Suppressor macrophage treated with lipopolysaccharide for 4 hours (primary cell): ENCODE measurements around the gene NUP50.

Source experiments
- DNase-seq: peaks from one replicate; pipeline ENCODE4 v3.0.0-alpha.2; 2020

Gene NUP50

DNA sequence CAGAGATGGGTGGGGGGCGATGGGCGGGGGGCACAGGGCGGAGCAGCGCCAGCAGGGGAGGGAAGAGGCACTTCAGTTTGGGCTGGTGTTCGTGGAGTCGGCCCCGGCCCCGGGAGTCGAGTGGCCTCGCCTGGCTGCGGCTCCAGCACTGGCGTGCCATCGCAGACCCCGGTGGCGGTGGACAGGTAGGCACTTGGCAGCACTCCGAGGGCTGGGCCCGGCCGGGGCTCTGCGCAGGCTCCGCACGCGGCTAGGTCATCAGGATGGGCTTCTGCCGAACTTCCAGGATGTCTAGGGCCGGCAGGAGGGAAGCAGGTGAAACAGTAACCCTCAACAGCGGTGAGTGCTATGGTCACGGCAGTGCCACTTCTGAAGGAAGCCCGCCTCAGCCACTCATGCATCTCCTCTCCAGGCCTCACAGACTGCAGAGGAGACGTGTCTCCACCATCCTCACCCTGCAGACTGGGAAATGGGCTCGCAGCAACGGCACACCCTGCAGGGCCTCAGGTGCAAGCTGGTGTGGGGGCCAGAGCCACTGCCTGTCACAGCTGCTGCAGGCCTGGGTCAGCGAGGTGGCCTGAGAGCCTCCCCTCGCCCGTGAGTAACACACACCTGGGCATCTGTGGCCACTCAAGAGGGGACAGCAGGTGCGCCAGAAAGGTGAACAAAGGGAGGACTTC lies 33.3 kb downstream of the NUP50 start:
- no peak for DNase-seq

- DNase-seq: no peak
Observed at GRCh38 chr22:45197606-45198462, 34.1 kb downstream of the NUP50 start.

DNA sequence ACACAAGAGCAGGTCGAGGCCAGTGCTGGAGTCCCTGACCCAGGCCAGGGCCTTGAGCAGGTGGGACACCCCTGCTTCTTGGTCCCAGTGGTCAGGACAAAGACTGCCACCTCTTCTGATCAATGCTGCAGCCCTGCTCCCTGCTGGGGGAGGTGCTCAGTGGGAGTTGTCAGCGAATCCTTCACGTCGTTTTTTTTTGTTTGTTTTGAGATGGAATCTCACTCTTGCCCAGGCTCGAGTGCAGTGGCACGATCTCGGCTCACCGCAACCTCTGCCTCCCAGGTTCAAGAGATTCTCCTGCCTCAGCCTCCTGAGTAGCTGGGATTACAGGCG lies 34.7 kb downstream of the NUP50 start:
- DNase-seq: no peak

DNA sequence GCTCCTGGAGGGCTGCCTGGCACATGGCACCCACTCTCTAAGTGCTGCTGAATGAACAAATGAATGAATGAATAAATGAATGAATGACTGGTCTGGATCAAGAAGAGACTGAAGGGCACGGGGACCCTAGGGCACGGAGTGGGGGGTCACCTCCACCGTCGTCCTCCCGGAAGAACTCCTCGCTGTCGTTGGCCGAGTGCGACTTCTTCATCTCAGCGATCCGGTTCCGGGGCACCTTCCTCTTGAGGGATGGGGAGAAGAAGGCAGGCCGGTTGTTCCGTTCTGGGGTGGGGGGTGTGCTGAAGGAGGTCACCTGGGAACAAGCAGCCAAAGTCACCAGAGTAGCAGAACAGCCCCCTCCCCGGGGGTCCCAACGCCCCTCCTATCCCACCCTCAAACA lies 36.0 kb downstream of the NUP50 start:
- DNase-seq: no peak

GRCh38 chr22:45200230-45200629 lies 36.5 kb downstream of the NUP50 start:
- DNase-seq: no peak

DNA sequence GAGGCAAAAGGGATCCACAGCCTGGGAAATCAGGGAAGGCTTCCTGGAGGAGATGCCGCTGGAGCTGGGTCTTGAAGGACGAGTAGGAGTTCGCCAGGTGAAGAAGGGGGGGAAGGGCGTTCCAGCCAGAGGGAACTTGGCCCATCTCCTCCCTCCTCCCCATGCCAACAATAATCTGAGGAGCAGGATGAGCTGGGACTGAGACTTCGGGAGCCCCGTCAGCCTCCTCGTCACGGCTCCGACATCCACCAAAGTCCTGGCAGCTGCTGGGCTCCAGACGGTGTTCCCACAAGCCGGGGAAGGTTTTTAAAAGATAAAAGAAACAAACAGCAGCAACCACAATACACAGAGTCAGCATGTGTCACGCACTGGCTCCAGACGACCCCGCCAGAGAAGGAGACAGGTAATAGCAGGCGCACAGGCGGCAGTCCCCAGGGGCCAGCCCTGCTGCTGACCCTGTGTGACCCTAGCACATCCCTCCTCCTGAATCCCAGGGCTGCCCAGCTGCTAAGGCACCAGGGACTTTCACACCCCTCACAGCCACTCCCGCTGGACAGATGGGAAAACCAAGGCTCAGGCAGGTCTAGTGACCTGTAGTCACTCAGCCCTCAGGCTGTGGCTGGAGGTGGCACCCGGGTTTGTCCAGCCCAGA lies 37.3 kb downstream of the NUP50 start:
- DNase-seq: no peak

DNA sequence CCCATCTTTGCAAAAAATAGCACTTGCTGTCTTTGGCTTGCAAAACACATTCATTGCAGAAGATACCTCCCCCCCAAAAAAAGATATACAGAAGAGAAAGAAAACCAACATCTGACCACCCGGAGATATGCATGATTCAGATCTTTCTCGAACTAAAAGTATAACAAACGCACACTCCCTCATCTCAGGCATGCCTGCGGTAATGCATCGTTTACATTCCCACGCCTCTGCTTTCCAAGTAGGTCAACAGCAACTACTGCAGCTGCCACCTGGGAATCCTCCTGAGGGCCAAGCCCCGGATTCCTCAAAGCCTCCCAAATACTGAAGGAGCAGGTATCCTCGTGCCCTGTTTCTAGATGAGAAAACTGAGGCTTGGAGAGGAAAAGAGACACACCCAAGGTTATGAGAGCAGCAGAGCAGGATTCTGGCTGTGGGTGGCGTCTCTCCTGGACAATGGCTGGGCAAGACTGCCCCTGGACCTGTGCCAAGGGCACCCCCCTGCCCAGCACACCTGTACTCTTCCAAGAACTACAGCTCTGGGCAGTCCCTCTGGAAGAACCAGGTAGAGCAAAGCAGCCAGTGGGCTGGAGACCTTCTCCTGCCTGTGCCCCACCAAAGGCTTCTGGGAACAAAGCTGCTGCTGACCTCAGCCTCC lies 38.1 kb downstream of the NUP50 start:
- no peak for DNase-seq

- DNase-seq: peak; percentile 55
Observed at GRCh38 chr22:45202333-45203149, 38.8 kb downstream of the NUP50 start.

- no peak for DNase-seq
Observed at GRCh38 chr22:45203150-45203951, 39.6 kb downstream of the NUP50 start.

- DNase-seq: no peak
Observed at GRCh38 chr22:45204241-45204640, 40.5 kb downstream of the NUP50 start.

DNA sequence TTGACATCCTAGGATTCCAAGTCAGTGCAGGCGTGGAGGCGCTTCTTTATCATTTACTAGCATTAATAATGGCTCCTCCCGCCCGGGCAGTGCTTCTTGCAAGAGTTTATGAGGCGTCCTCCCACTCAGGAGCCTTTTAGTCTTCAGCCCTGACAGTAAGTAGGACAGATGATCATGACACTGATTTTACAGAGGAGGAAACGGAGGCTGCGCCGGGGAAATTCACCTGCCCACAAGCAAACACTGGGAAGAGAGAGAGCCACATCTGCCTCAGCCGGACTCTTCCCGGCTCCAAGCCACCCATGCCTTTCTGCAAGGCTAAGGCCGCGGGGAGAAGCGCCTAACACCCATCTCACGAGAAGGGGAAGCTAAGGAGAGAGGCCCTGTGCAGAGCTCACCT lies 41.1 kb downstream of the NUP50 start:
- no peak for DNase-seq

DNA sequence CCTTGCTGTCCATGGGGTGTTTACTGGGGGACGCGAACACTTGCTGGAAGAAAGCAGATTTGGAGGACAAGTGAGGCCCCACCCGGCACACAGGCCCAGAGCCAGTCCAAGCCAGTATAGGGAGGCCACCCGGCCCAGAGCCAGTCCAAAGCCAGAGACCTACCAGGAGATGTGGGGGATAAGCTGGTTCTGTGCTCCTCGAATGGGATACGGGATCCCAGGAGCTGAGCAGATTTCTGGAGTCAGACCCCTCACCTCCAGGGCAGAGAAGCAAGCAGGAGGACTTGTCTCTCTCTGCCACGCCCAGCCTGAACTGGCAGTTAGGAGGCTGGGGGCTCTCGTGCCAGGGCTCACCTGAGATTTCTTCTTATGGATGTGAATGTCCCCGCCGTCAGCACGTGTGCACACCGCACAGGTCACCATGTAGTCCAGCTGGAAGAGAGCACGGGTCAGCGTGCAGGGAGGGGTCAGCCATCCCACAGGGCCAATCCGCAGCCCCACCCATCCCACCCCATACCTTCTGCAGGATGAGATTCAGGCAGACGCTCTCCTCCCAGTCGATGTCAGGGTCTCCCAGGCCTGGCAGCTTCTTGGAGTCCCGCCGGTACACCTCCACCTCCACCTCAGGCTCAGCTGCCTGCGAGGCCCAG lies 41.7 kb downstream of the NUP50 start:
- no peak for DNase-seq

DNA sequence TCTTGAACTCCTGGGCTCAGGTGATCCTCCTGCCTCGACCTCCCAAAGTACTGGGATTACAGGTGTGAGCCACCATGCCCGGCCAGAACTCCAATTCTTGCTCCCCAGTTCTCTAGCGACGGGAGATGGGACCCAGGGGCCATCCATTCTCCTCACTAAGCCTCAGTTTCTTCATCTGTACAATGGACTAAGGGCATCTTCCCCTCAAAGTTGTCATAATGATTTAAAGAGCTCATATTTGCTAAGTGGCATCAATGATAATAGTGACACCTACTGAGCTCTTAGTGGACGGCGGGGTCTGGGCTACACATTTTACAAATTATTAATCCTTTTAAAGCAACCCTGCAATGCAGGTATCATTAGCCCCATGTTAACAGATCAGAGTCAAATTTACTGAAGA lies 42.5 kb downstream of the NUP50 start:
- no peak for DNase-seq

GRCh38 chr22:45207533-45207932 lies 43.8 kb downstream of the NUP50 start:
- DNase-seq: no peak

- DNase-seq: no peak
Observed at GRCh38 chr22:45207981-45208664, 44.4 kb downstream of the NUP50 start.

GRCh38 chr22:45208696-45208992 lies 44.9 kb downstream of the NUP50 start:
- DNase-seq: no peak

DNA sequence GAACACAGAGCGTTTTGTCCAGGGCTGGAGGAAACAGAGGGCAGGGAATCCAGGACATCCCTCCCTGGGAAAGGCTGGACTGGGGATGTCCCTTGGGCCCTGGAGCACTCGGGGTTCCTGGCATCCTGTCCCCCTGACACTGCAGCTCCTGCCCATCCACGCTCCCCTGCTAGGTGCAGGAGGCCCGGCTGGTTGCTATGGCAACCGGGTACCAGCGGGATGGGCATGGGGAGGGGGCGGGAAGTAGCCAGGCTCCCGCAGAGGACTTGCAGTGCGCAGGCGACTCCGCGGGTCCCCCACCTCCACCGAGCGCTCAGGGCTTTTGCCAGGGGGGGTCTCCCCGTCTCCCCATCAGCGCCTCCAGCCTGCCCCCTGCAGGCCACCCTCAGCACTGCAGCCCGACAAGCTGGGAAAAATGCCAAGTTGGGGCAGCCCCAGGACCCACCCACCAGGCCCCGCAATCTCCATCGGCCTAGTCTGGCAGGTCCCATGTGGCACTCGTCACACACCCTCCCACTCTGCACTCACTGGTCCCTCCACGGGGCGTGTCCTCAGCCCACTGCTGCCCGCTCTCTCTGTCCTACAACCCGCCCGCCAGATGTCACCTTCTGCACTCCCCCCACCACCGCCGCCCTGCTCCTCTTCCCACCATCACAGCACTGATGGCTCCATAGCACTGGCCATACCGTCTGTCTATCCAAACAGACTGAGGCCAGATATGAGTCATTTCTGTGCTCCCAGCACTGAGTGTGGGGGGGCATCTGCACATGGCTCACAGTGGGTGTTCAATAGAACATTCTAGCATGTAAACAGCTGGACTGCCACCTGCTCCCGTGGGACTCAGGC lies 45.5 kb downstream of the NUP50 start:
- peak; percentile 30 for DNase-seq

GRCh38 chr22:45210174-45210573 lies 46.4 kb downstream of the NUP50 start:
- no peak for DNase-seq

GRCh38 chr22:45210577-45210976 lies 46.9 kb downstream of the NUP50 start:
- DNase-seq: no peak

- no peak for DNase-seq
Observed at GRCh38 chr22:45210991-45211390, 47.3 kb downstream of the NUP50 start.
